IMR-90 (cell line): ENCODE results near the gene PNMA5. TPM values are rescaled to one million over a fixed set of nuclear protein-coding genes. Genes with fewer than 3 reads are reported as not detected.

Experiments used
- ATAC-seq: fragments of 200-7000 bp; cut with Tn5 transposase; 2 replicates; pipeline ENCODE4 v1.9.1; 2020; ENCODE audit warnings: low read depth, mild to moderate bottlenecking, moderate library complexity
- Bru-seq: library from RNA; stranded (reverse); fragments of 400-500 nt; gene quantifications from one replicate; lab custom pipeline; 2021; lab: Mats Ljungman, UMichigan
- BruChase-seq, 2 experiments: library from RNA; stranded (reverse); fragments of 400-500 nt; gene quantifications; one replicate each; lab custom pipeline; 2021; lab: Mats Ljungman, UMichigan
- BruUV-seq: library from RNA; stranded (reverse); fragments of 400-500 nt; replicated peaks from 2 replicates; lab custom pipeline; 2021; lab: Mats Ljungman, UMichigan
- CTCF ChIA-PET: fragments of 300-600 bp; formaldehyde crosslinking; extraction: SDS; loops from one replicate; lab custom pipeline; 2021; ENCODE audit warnings: antibody characterized with exemption; lab: Yijun Ruan, JAX
- POLR2A ChIA-PET: fragments of 300-600 bp; sonication (Branson Sonifier 250); formaldehyde crosslinking; loops from one replicate; lab custom pipeline; 2022; ENCODE audit warnings: antibody characterized with exemption; ENCODE audit not compliant: unreplicated experiment; lab: Charles Lee
- DNase-seq: peaks from one replicate; pipeline ENCODE4 v3.0.0; 2013
- H2AFZ ChIP-seq: replicated peaks from 2 replicates; pipeline ENCODE3; 2013; ENCODE audit warnings: low read length, mild to moderate bottlenecking; ENCODE audit not compliant: poor library complexity
- H2AK5ac ChIP-seq: 2 replicates; pipeline ENCODE4 v1.6.1; 2013; ENCODE audit warnings: low read depth, low read length, inconsistent platforms
- H2AK9ac ChIP-seq: replicated peaks from 2 replicates; pipeline ENCODE3; 2013; ENCODE audit warnings: mild to moderate bottlenecking, low read depth, low read length, moderate library complexity; ENCODE audit not compliant: poor library complexity
- H2BK120ac ChIP-seq: 2 replicates; pipeline ENCODE4 v1.6.1; 2013; ENCODE audit warnings: low read depth, low read length, inconsistent platforms
- H2BK15ac ChIP-seq: 3 replicates; pipeline ENCODE4 v1.6.1; 2013; ENCODE audit warnings: low read depth, low read length, inconsistent platforms
- H2BK20ac ChIP-seq: 2 replicates; pipeline ENCODE4 v1.6.1; 2013; ENCODE audit warnings: low read depth, mild to moderate bottlenecking, inconsistent platforms, low read length, moderate library complexity
- H2BK5ac ChIP-seq: 2 replicates; pipeline ENCODE4 v1.6.1; 2013; ENCODE audit warnings: mild to moderate bottlenecking, low read depth, low read length, inconsistent platforms; ENCODE audit not compliant: poor library complexity, severe bottlenecking
- H3K14ac ChIP-seq: replicated peaks from 2 replicates; pipeline ENCODE4 v1.6.1; 2013; ENCODE audit warnings: low read depth, low read length, inconsistent platforms
- H3K18ac ChIP-seq: 2 replicates; pipeline ENCODE4 v1.6.1; 2013; ENCODE audit warnings: low read depth, low read length, control low read depth
- H3K23ac ChIP-seq: 2 replicates; pipeline ENCODE4 v1.6.1; 2013; ENCODE audit warnings: low read depth, low read length, inconsistent platforms
- H3K27ac ChIP-seq: 2 replicates; pipeline ENCODE4 v1.5.1; 2013; ENCODE audit warnings: mild to moderate bottlenecking, control low read depth, low read length; ENCODE audit not compliant: insufficient read depth
- H3K27me3 ChIP-seq: 2 replicates; pipeline ENCODE4 v1.6.1; 2013; ENCODE audit warnings: low read length; ENCODE audit not compliant: control insufficient read depth, insufficient read depth
- H3K36me3 ChIP-seq: 2 replicates; pipeline ENCODE4 v1.6.1; 2013; ENCODE audit warnings: low read length, mixed read lengths; ENCODE audit not compliant: control insufficient read depth, insufficient read depth
- H3K4ac ChIP-seq: 2 replicates; pipeline ENCODE4 v1.6.1; 2013; ENCODE audit warnings: low read depth, low read length, inconsistent platforms
- H3K4me1 ChIP-seq: 2 replicates; pipeline ENCODE4 v1.6.1; 2013; ENCODE audit warnings: low read length, mixed read lengths; ENCODE audit not compliant: control insufficient read depth, insufficient read depth
- H3K4me2 ChIP-seq: 2 replicates; pipeline ENCODE4 v1.6.1; 2013; ENCODE audit warnings: low read depth, mild to moderate bottlenecking, control low read depth, low read length, moderate library complexity
- H3K4me3 ChIP-seq: 2 replicates; pipeline ENCODE4 v1.5.1; 2013; ENCODE audit warnings: low read depth, mild to moderate bottlenecking, control low read depth, low read length, moderate library complexity; ENCODE audit not compliant: insufficient read depth
- H3K56ac ChIP-seq: 2 replicates; pipeline ENCODE4 v1.6.1; 2013; ENCODE audit warnings: low read length, inconsistent platforms; ENCODE audit not compliant: insufficient read depth; ENCODE audit errors: extremely low read depth
- H3K79me1 ChIP-seq, 2 experiments: 2 replicates each; pipeline ENCODE4 v1.6.1; 2013; ENCODE audit warnings: low read length in 2 of 2, inconsistent platforms in 1 of 2, low read depth in 1 of 2
- H3K9ac ChIP-seq: 2 replicates; pipeline ENCODE4 v1.6.1; 2013; ENCODE audit warnings: low read depth, low read length, control low read depth
- H3K9me1 ChIP-seq: 2 replicates; pipeline ENCODE4 v1.6.1; 2013; ENCODE audit warnings: low read length, inconsistent platforms; ENCODE audit not compliant: insufficient read depth
- H3K9me3 ChIP-seq: 2 replicates; pipeline ENCODE4 v1.6.1; 2013; ENCODE audit warnings: low read length; ENCODE audit not compliant: control insufficient read depth, insufficient read depth
- H4K20me1 ChIP-seq: 2 replicates; pipeline ENCODE4 v1.6.1; 2013; ENCODE audit warnings: low read length, inconsistent platforms; ENCODE audit not compliant: insufficient read depth
- H4K5ac ChIP-seq: 2 replicates; pipeline ENCODE4 v1.6.1; 2013; ENCODE audit warnings: mild to moderate bottlenecking, low read depth, low read length, control low read depth
- H4K8ac ChIP-seq, 2 experiments: 2 replicates each; pipeline ENCODE4 v1.6.1; 2013; ENCODE audit warnings: low read depth in 2 of 2, low read length in 2 of 2, control low read depth in 1 of 2, inconsistent platforms in 1 of 2
- H4K91ac ChIP-seq: 2 replicates; pipeline ENCODE4 v1.6.1; 2013; ENCODE audit warnings: low read depth, low read length, inconsistent platforms; ENCODE audit not compliant: insufficient read depth
- CEBPB ChIP-seq: IDR thresholded peaks from 2 replicates; pipeline ENCODE4 v1.6.1; 2012; ENCODE audit warnings: low read depth, low read length, improper control_type of control experiment
- CHD1 ChIP-seq: IDR thresholded peaks from 2 replicates; pipeline ENCODE4 v1.6.1; 2012; ENCODE audit warnings: low read depth, low read length, improper control_type of control experiment
- ELK1 ChIP-seq: fragments of 150-350 bp; IDR thresholded peaks from 2 replicates; pipeline ENCODE4 v1.6.1; 2016; ENCODE audit warnings: low read depth, mild to moderate bottlenecking, low read length, moderate library complexity, borderline replicate concordance
- FOS ChIP-seq: fragments of 150-350 bp; IDR thresholded peaks from 2 replicates; pipeline ENCODE4 v1.6.1; 2016; ENCODE audit warnings: low read depth, low read length
- MAFK ChIP-seq: IDR thresholded peaks from 2 replicates; pipeline ENCODE4 v1.6.1; 2012; ENCODE audit warnings: low read depth, low read length, improper control_type of control experiment
- MXI1 ChIP-seq: IDR thresholded peaks from 2 replicates; pipeline ENCODE4 v1.6.1; 2012; ENCODE audit warnings: low read depth, mild to moderate bottlenecking, low read length, moderate library complexity, borderline replicate concordance
- POLR2A ChIP-seq: IDR thresholded peaks from 2 replicates; pipeline ENCODE4 v1.6.1; 2012; ENCODE audit warnings: mild to moderate bottlenecking, low read depth, low read length
- RAD21 ChIP-seq: IDR thresholded peaks from 2 replicates; pipeline ENCODE4 v1.6.1; 2012; ENCODE audit warnings: low read length, improper control_type of control experiment
- RCOR1 ChIP-seq: IDR thresholded peaks from 2 replicates; pipeline ENCODE4 v1.6.1; 2012; ENCODE audit warnings: mild to moderate bottlenecking, low read length, improper control_type of control experiment; ENCODE audit not compliant: insufficient replicate concordance
- WGBS, 2 experiments: methylation state at CpG; one replicate each; pipeline versions ENCODE4 v1.1.5 to v1.1.7; 2013; ENCODE audit warnings: missing lambda C conversion rate in 2 of 2; ENCODE audit not compliant: insufficient read length in 1 of 2; ENCODE audit errors: extremely low coverage in 2 of 2; 5-methylcytosine and 5-hydroxymethylcytosine counted together
- dilution Hi-C: fragments of 300-500 bp; cut with HindIII; formaldehyde crosslinking; loops from one replicate; pipeline ENCODE4 v1.14.3; 2018; ENCODE audit warnings: low sequenced_read_pairs; ENCODE audit not compliant: unreplicated experiment
- in situ Hi-C: fragments of 300-500 bp; cut with MboI; formaldehyde crosslinking; loops from 3 replicates; pipeline ENCODE4 v1.14.3; 2019; ENCODE audit warnings: low sequenced_read_pairs, inconsistent platforms, mixed read lengths
- intact Hi-C: fragments of 100-400 bp; cut with micrococcal nuclease; formaldehyde crosslinking; loops from 2 replicates; pipeline ENCODE4 v1.10.0; 2022
- long read RNA-seq: library from polyadenylated mRNA; unstranded; transcript quantifications from one replicate; pipeline ENCODE4 v2.0.0, GENCODE V29; 2021; ENCODE audit not compliant: unreplicated experiment
- polyA plus RNA-seq, 3 experiments: library from polyadenylated mRNA; depleted of rRNA; stranded (reverse); fragments of >200 nt; gene quantifications; 2 replicates each; pipeline ENCODE4 v1.2.3, GENCODE V29; 2012; ENCODE audit warnings: low replicate concordance in 1 of 3
- total RNA-seq: library from RNA; depleted of rRNA; stranded (reverse); fragments of >200 nt; gene quantifications from 2 replicates; pipeline ENCODE4 v1.2.3, GENCODE V29; 2012; rRNA removed

PNMA5 gene
- total RNA-seq (not detected in 2 replicates), polyA plus RNA-seq (2012; rRNA removed) (not detected in 2 replicates), Bru-seq, nascent RNA (not detected), BruChase-seq, experiment 1, labeled RNA remaining after a 6-hour chase (not detected), BruChase-seq, experiment 2, labeled RNA remaining after a 2-hour chase (not detected)
- polyA plus RNA-seq (2012; cell fraction: cytosol; rRNA removed): not detected in 2 replicates
- polyA plus RNA-seq (2012; cell fraction: nucleus; rRNA removed; ENCODE audit: low replicate concordance): not detected in 2 replicates
- long read RNA-seq: 0 reads

- Histone ChIP-seq H2AK9ac (no peak within 1 kb of the TSS), H3K27me3 (peaks cover 2% of the 10 kb centered on the region), H4K20me1 (no peaks in the 10 kb centered on the region), H2AFZ (no peak within 1 kb of the TSS), H3K9ac (no peak within 1 kb of the TSS), H3K36me3 (no peaks in the 10 kb centered on the region), H3K14ac (no peak within 1 kb of the TSS), H3K4me3 (no peak within 1 kb of the TSS), H3K9me3 (no peaks in the 10 kb centered on the region), H2BK120ac (no peak within 1 kb of the TSS), H2AK5ac (no peak within 1 kb of the TSS), H4K5ac (no peak within 1 kb of the TSS), H3K4ac (no peak within 1 kb of the TSS), H3K56ac (no peak within 1 kb of the TSS), H3K27ac (no peak within 1 kb of the TSS), H3K18ac (no peak within 1 kb of the TSS), H3K4me1 (no peaks in the 10 kb centered on the region), H3K4me2 (no peak within 1 kb of the TSS), H3K23ac (no peak within 1 kb of the TSS), H3K9me1 (no peaks in the 10 kb centered on the region), H4K91ac (no peak within 1 kb of the TSS), H2BK5ac (no peak within 1 kb of the TSS), H2BK15ac (no peak within 1 kb of the TSS), H3K79me1 (no peaks in the 10 kb centered on the region), H2BK20ac (no peak within 1 kb of the TSS), H4K8ac (no peak within 1 kb of the TSS)
- intact Hi-C loops: no loop called here
- TF ChIP-seq ELK1 (no peak), RCOR1 (no peak), MXI1 (no peak), CHD1 (no peak), FOS (no peak), CEBPB (no peak), RAD21 (no peak), MAFK (no peak), POLR2A (no peak)
- ChIA-PET POLR2A (no interaction called here), CTCF (no interaction called here)
- dilution Hi-C loops: no loop called here
- DNase-seq (no peak), ATAC-seq (no peak)
- in situ Hi-C loops: no loop called here
- no TSS peak for BruUV-seq
- 70% methylated on average over 3 of the region's 31 CpGs; no CpG with 5 or more reads in 1 of the 2 experiments for WGBS, 2 experiments
These were observed at the start of gene PNMA5 for GRCh38 chrX:152993933-152994332. TSS of gene PNMA5 (minus strand) at chrX:152994116. CDS start at chrX:152991598, 2,518 bp downstream.
